ENCODE measurements around the gene ATXN2L.

Gene ATXN2L

DNA sequence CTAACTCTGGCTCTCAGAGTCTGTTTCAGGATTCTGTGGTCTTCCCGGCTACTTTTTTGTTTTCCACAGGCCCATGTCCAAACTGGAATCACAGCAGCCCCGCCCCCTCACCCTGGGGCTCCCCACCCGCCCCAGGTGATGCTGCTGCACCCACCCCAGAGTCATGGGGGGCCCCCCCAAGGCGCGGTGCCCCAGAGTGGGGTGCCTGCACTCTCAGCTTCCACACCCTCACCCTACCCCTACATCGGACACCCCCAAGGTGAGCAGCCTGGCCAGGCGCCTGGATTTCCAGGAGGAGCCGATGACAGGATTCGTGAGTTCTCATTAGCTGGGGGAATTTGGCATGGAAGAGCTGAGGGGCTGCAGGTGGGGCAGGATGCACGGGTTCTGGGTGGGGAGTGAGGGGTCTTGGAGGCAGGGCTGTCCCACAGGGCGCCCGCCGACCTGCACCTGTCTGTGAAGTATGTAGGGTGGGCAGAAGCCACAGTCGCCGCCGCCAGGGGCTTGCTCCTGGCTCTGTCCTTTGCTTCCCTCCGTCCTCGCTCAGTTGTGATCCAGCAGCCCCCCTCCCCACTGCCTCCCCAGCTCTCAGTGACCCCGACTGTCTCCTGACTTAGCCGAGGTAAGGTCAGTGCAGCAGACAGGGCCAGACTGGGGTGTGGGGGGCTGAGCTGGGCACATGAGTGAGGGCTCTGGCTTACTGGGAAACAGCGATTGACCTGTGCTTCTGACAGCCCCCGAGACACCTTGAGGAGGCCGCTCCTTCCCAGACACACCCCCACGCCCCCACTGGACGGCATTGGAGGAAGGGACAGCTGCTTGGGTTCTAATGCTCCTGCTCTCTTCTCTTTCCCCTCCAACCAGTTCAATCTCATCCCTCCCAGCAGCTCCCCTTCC lies 13.3 kb downstream of the ATXN2L start:
- Histone ChIP-seq H3K9ac (ENCODE audit: insufficient read length) (no peak overlapping the region), H3K27ac (no peak overlapping the region), H3K4me3 (no peak overlapping the region), H3K36me3 (ENCODE audit: insufficient read depth, low read length) (peaks cover 67% of the 10 kb centered on the region), H3K9me3 (ENCODE audit: low read depth, low read length) (no peaks in the 10 kb centered on the region)
- DNase-seq (ENCODE audit: low read depth, low spot score) = no peak
- TF ChIP-seq FOXP2 (optimal IDR thresholded peaks at IDR 0.05; ENCODE audit: control extremely low read depth, extremely low read length, insufficient read depth) (no peak), EZH2 (IDR thresholded peaks at IDR 0.05) (no peak), POLR2AphosphoS5 (IDR thresholded peaks at IDR 0.05; ENCODE audit: borderline replicate concordance, low read depth, low read length) (no peak; the same call in 1 of the 2 replicates)

DNA sequence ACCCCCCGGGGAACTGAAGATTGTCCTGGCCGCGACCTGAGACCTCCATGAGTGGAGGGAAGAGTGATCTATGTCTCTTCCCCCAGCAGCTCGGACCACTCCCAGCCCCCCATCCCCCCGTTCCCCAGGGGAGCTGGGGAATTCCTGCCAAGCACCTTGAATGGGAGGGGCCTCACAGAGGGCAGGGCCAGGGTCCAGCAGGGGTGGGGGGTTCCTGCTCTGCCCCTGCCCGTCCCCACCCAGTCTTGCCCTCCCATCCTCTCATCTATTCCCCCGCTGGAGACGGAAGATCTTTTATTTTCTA lies 13.9 kb downstream of the ATXN2L start:
- no peak for TF ChIP-seq FOXP2 (optimal IDR thresholded peaks at IDR 0.05; ENCODE audit: control extremely low read depth, extremely low read length, insufficient read depth)
- TF ChIP-seq POLR2AphosphoS5 (IDR thresholded peaks at IDR 0.05; ENCODE audit: borderline replicate concordance, low read depth, low read length) = no peak
- no peak for TF ChIP-seq EZH2 (IDR thresholded peaks at IDR 0.05)
- peaks cover 61% of the 10 kb centered on the region for H3K36me3 ChIP-seq (ENCODE audit: insufficient read depth, low read length)
- no peak overlapping the region for H3K4me3 ChIP-seq
- H3K27ac ChIP-seq = no peak overlapping the region
- H3K9me3 ChIP-seq (ENCODE audit: low read depth, low read length) = no peaks in the 10 kb centered on the region
- no peak for DNase-seq (ENCODE audit: low read depth, low spot score)
- no peak overlapping the region for H3K9ac ChIP-seq (ENCODE audit: insufficient read length)

DNA sequence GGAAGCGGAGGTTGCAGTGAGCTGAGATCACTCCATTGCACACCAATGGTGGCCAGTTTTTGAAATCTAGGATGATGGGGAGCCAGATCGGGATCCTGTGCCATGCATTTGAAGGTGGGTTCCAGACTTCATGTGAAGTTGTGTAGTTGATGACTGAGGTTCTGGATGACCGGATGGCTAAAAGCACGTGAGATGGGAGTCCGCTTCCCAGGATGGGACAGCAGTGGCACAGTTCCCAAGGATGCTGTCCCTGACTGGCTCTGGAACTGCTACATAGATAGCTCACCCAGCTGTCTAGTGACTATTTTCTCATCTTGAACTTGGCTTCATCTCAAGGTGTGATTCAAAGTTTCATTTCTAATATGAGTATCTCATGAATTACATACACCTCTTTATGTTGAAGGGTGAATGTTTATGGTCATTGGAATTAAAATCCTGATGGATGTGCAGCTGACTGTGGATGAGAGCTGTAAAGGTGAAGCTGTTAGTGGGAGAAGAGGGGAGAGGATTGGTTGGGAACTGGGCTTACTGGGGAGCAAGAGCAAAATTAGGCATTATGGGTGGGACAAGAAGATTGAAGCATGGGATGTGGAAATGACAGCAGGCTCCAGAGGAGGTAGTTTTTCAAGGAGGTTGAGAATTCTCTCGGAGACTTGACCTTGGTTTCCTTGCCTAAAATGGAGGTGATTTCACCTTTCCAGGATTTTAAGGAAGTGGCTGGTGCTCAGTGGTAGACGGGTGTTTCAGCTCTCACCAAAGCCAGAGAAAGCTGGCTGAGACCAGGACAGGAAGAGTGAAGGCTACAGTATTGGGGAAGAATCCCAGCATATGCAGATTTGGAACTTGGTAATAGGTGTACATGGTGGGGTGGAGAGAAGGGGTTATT lies 15.1 kb downstream of the ATXN2L start:
- peak overlapping the region; percentile 19; the same call in 1 of the 2 replicates for H3K27ac ChIP-seq
- no peak for DNase-seq (ENCODE audit: low read depth, low spot score)
- TF ChIP-seq EZH2 (IDR thresholded peaks at IDR 0.05) (no peak), FOXP2 (optimal IDR thresholded peaks at IDR 0.05; ENCODE audit: control extremely low read depth, extremely low read length, insufficient read depth) (no peak), POLR2AphosphoS5 (IDR thresholded peaks at IDR 0.05; ENCODE audit: borderline replicate concordance, low read depth, low read length) (no peak)
- H3K9me3 ChIP-seq (ENCODE audit: low read depth, low read length) = no peaks in the 10 kb centered on the region
- peaks cover 61% of the 10 kb centered on the region for H3K36me3 ChIP-seq (ENCODE audit: insufficient read depth, low read length)
- H3K9ac ChIP-seq (ENCODE audit: insufficient read length) = no peak overlapping the region
- H3K4me3 ChIP-seq = no peak overlapping the region

DNA sequence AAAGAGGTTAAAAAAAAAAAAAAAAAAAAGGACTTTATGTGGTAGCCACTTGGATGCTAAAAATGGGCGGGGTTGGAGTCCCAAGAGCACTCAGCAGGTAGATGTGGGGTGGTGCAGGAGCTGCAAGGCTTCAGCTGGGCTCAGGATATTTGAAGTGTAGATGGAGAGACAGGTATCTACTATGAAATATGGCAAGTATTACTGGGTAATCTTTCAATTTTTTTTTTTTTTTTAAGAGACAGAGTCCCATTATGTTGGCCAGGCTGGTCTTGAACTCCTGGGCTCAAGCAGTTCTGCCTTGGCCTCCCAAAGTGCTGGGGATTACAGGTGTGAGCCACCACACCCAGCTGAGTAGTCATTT lies 15.7 kb downstream of the ATXN2L start:
- Histone ChIP-seq H3K27ac (peak overlapping the region; percentile 87; the same call in 1 of the 2 replicates), H3K4me3 (no peak overlapping the region), H3K9me3 (ENCODE audit: low read depth, low read length) (no peaks in the 10 kb centered on the region), H3K9ac (ENCODE audit: insufficient read length) (no peak overlapping the region), H3K36me3 (ENCODE audit: insufficient read depth, low read length) (peaks cover 61% of the 10 kb centered on the region)
- TF ChIP-seq FOXP2 (optimal IDR thresholded peaks at IDR 0.05; ENCODE audit: control extremely low read depth, extremely low read length, insufficient read depth) (no peak), POLR2AphosphoS5 (IDR thresholded peaks at IDR 0.05; ENCODE audit: borderline replicate concordance, low read depth, low read length) (no peak), EZH2 (IDR thresholded peaks at IDR 0.05) (no peak)
- no peak for DNase-seq (ENCODE audit: low read depth, low spot score)

DNA sequence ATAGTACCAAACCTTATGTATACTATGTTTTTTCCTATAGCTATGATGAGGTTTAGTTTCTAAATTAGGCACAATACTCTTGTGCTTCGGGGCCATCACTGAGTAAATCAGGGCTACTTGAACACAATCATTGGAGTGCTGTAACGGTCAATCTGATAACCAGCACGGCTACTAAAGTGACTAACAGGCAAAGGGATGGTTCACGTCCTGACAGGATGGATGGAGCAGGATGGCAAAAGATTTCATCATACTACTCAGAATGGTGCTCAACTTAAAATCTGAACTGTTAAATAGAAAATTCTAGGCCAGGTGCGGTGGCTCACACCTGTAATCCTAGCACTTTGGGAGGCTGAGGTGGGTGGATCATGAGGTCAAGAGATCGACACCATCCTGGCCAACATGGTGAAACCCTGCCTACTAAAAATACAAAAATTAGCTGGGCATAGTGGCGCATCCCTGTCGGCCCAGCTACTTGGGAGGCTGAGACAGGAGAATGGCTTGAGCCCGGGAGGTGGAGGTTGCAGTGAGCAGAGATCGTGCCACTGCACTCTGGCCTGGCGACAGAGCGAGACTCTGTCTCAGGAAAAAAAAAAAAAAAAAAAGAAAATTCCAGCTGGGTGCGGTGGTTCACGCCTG lies 16.3 kb downstream of the ATXN2L start:
- Histone ChIP-seq H3K36me3 (ENCODE audit: insufficient read depth, low read length) (peaks cover 61% of the 10 kb centered on the region), H3K4me3 (no peak overlapping the region), H3K9me3 (ENCODE audit: low read depth, low read length) (no peaks in the 10 kb centered on the region), H3K27ac (peak overlapping the region; percentile 87; the same call in 1 of the 2 replicates), H3K9ac (ENCODE audit: insufficient read length) (no peak overlapping the region)
- no peak; the same call in 1 of the 2 replicates for TF ChIP-seq POLR2AphosphoS5 (IDR thresholded peaks at IDR 0.05; ENCODE audit: borderline replicate concordance, low read depth, low read length)
- TF ChIP-seq EZH2 (IDR thresholded peaks at IDR 0.05) = no peak
- TF ChIP-seq FOXP2 (optimal IDR thresholded peaks at IDR 0.05; ENCODE audit: control extremely low read depth, extremely low read length, insufficient read depth) = no peak
- no peak for DNase-seq (ENCODE audit: low read depth, low spot score)

DNA sequence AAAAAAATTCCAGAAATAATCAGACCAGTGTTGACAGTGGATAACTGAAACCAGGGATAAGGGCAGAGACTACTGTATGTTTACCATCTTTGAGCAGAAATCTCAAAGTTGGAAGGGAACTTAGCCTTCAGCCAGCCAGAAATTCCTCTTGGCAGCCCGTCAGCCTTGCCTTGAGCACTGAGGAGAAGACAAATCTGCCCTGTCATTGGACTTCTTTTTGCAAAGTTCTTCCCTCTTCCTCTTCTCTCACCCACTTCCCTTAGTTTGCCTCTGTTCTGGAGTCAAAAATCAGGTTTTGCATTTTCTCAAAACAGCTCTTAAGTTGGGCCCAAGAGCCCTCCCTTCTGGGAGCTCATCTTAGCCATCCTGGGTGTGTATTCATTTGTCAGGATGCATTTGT lies 17.1 kb downstream of the ATXN2L start:
- Histone ChIP-seq H3K9me3 (ENCODE audit: low read depth, low read length) (no peaks in the 10 kb centered on the region), H3K4me3 (no peak overlapping the region), H3K9ac (ENCODE audit: insufficient read length) (no peak overlapping the region), H3K27ac (peak overlapping the region; percentile 87), H3K36me3 (ENCODE audit: insufficient read depth, low read length) (peaks cover 61% of the 10 kb centered on the region)
- no peak for DNase-seq (ENCODE audit: low read depth, low spot score)
- TF ChIP-seq EZH2 (IDR thresholded peaks at IDR 0.05) (no peak), FOXP2 (optimal IDR thresholded peaks at IDR 0.05; ENCODE audit: control extremely low read depth, extremely low read length, insufficient read depth) (no peak), POLR2AphosphoS5 (IDR thresholded peaks at IDR 0.05; ENCODE audit: borderline replicate concordance, low read depth, low read length) (no peak)

DNA sequence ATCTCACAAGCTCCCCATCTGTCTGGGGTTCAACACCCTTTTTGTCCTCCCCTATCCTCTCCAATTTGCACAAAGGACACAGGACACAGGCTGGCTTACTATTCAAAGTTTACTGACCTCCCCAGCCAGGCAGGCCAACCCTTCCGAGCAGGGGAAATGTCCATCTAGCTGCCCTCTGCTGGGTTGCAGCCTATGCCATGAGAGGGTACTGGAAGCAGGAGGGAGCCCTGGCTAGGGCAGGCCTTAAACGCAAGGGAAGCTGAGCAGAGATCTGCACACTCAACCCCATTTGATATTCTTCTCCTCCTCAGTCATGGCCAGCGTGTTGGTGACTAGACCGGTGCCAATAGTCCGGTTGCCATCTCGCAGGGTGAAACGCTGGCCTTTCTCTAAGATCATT lies 19.9 kb downstream of the ATXN2L start:
- H3K36me3 ChIP-seq (ENCODE audit: insufficient read depth, low read length) = peaks cover 42% of the 10 kb centered on the region
- no peak for TF ChIP-seq EZH2 (IDR thresholded peaks at IDR 0.05)
- peak; percentile 22; the same call in 1 of the 2 replicates for TF ChIP-seq POLR2AphosphoS5 (IDR thresholded peaks at IDR 0.05; ENCODE audit: borderline replicate concordance, low read depth, low read length)
- no peak overlapping the region for H3K4me3 ChIP-seq
- no peak overlapping the region for H3K9ac ChIP-seq (ENCODE audit: insufficient read length)
- DNase-seq (ENCODE audit: low read depth, low spot score) = no peak
- no peak overlapping the region for H3K27ac ChIP-seq
- no peaks in the 10 kb centered on the region for H3K9me3 ChIP-seq (ENCODE audit: low read depth, low read length)

DNA sequence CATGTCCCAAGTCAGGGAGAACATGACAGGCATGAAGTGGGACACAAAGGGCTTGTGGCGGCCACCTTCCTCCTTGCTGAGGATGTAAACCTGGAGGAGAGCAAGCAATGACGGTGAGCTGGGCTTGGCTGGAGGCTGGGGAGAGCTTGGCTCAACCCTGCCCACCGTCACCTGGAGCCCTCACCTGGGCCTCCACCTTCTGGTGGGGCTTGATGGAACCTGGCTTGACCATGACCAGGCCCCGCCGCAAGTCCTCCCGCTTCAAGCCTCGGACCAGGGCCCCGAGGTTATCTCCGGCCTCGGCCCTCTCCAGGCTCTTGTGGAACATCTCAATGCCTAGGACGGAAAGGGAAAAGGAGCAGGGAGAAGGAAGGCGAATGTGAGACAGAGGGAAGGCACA lies 21.0 kb downstream of the ATXN2L start:
- no peak overlapping the region for H3K9ac ChIP-seq (ENCODE audit: insufficient read length)
- no peak for TF ChIP-seq FOXP2 (optimal IDR thresholded peaks at IDR 0.05; ENCODE audit: control extremely low read depth, extremely low read length, insufficient read depth)
- no peak; the same call in 1 of the 2 replicates for TF ChIP-seq POLR2AphosphoS5 (IDR thresholded peaks at IDR 0.05; ENCODE audit: borderline replicate concordance, low read depth, low read length)
- no peak for TF ChIP-seq EZH2 (IDR thresholded peaks at IDR 0.05)
- H3K36me3 ChIP-seq (ENCODE audit: insufficient read depth, low read length) = peaks cover 35% of the 10 kb centered on the region
- no peak overlapping the region for H3K4me3 ChIP-seq
- no peak for DNase-seq (ENCODE audit: low read depth, low spot score)
- no peaks in the 10 kb centered on the region for H3K9me3 ChIP-seq (ENCODE audit: low read depth, low read length)
- no peak overlapping the region for H3K27ac ChIP-seq

All from SK-N-MC (cell line).